HepG2 (cell line): ENCODE measurements around the gene THRA. TPM values are rescaled to one million over a fixed set of nuclear protein-coding genes. Genes with fewer than 3 reads are reported as not detected.
A peak's percentile ranks its signal among the peaks of the same experiment; 100 is the strongest.

Source experiments
- ATAC-seq: fragments of 200-7000 bp; cut with Tn5 transposase; 3 replicates; pipeline ENCODE4 v1.9.1; 2020; ENCODE audit warnings: mild to moderate bottlenecking, moderate library complexity
- BruUV-seq: library from RNA; stranded (reverse); fragments of 400-500 nt; replicated peaks from 2 replicates; lab custom pipeline; 2021; lab: Mats Ljungman, UMichigan
- CTCF ChIA-PET: fragments of 300-600 bp; formaldehyde crosslinking; extraction: SDS; loops from one replicate; lab custom pipeline; 2021; ENCODE audit warnings: low total read pairs, inconsistent platforms, low intra/inter-chr PET ratio; lab: Yijun Ruan, JAX
- POLR2A ChIA-PET: fragments of 350-600 bp; sonication (Branson Sonifier 250); formaldehyde crosslinking; loops from one replicate; lab custom pipeline; 2020; ENCODE audit warnings: antibody characterized with exemption, inconsistent platforms; lab: Yijun Ruan, JAX
- DNase-seq: peaks from one replicate; pipeline ENCODE4 v3.0.0-alpha.2; 2015; ENCODE audit warnings: low spot score
- FAIRE-seq: peaks from 3 replicates; lab custom pipeline; 2011; peaks lifted over from hg19 to GRCh38; lab: Jason Lieb, UNC
- H2AFZ ChIP-seq: one replicate; pipeline ENCODE4 v1.6.1; 2011; ENCODE audit warnings: low read length, inconsistent platforms
- H3K27ac ChIP-seq: fragments of 300-600 bp; 3 replicates; pipeline ENCODE4 v1.8.0; 2011; ENCODE audit warnings: mixed run types, mild to moderate bottlenecking, mixed read lengths, low read length, inconsistent platforms; ENCODE audit not compliant: insufficient read depth; ENCODE audit errors: extremely low read length
- H3K27me3 ChIP-seq, 2 experiments: fragments of 200-600 bp in 1 of 2; 2 replicates in 1 of 2; 3 replicates in 1 of 2; pipeline versions ENCODE4 v1.6.0 to v1.8.0; 2011; ENCODE audit warnings: low read length in 2 of 2, mild to moderate bottlenecking in 2 of 2, moderate library complexity in 2 of 2, inconsistent platforms in 1 of 2; ENCODE audit not compliant: insufficient read depth in 2 of 2, control insufficient read depth in 1 of 2
- H3K36me3 ChIP-seq, 2 experiments: fragments of 200-600 bp in 1 of 2; replicated peaks in 1 of 2; 2 replicates in 1 of 2; 3 replicates in 1 of 2; pipeline versions ENCODE4 v1.5.1 to v1.8.0; 2011; ENCODE audit warnings: low read length in 2 of 2, inconsistent platforms in 1 of 2; ENCODE audit not compliant: insufficient read depth in 2 of 2, control insufficient read depth in 1 of 2
- H3K4me1 ChIP-seq: 2 replicates; pipeline ENCODE4 v1.5.1; 2012; ENCODE audit warnings: low read length, inconsistent platforms; ENCODE audit not compliant: insufficient read depth
- H3K4me2 ChIP-seq: 2 replicates; pipeline ENCODE4 v1.6.0; 2011; ENCODE audit warnings: low read depth, low read length, inconsistent platforms
- H3K4me3 ChIP-seq, 3 experiments: fragments of 200-600 bp in 1 of 3; sonication (generic), shearing (Covaris generic) in 1 of 3; replicated peaks in 1 of 3; 2 replicates each; pipeline ENCODE4 v1.5.1; 2011 to 2016; ENCODE audit warnings: low read length in 3 of 3, inconsistent platforms in 2 of 3, low read depth in 2 of 3, mild to moderate bottlenecking in 2 of 3, control low read depth in 1 of 3, mixed read lengths in 1 of 3; ENCODE audit not compliant: insufficient read depth in 1 of 3
- H3K79me2 ChIP-seq: one replicate; pipeline ENCODE4 v1.6.1; 2011; ENCODE audit warnings: low read length, inconsistent platforms; ENCODE audit not compliant: insufficient read depth
- H3K9ac ChIP-seq: 2 replicates; pipeline ENCODE4 v1.6.0; 2011; ENCODE audit warnings: mild to moderate bottlenecking, low read depth, low read length, inconsistent platforms; ENCODE audit not compliant: insufficient read depth
- H3K9me3 ChIP-seq: 2 replicates; pipeline ENCODE4 v1.5.1; 2012; ENCODE audit warnings: mild to moderate bottlenecking, low read length
- H4K20me1 ChIP-seq: 2 replicates; pipeline ENCODE4 v1.6.0; 2011; ENCODE audit warnings: inconsistent platforms, mild to moderate bottlenecking, low read length, moderate library complexity; ENCODE audit not compliant: insufficient read depth
- HMGXB4 ChIP-seq, 2 experiments: sonication (generic) in 1 of 2; formaldehyde crosslinking in 1 of 2; IDR thresholded peaks; 2 replicates each; pipeline versions ENCODE4 v1.4.0 to v1.6.1; 2018 to 2020; ENCODE audit warnings: missing genetic modification reagents in 2 of 2, borderline replicate concordance in 1 of 2, low read depth in 1 of 2, mild to moderate bottlenecking in 1 of 2, missing biosample characterization in 1 of 2
- ZNF687 ChIP-seq: sonication (generic); formaldehyde crosslinking; IDR thresholded peaks from 2 replicates; pipeline ENCODE4 v1.5.1; 2020; ENCODE audit warnings: mild to moderate bottlenecking, missing genetic modification reagents, moderate library complexity
- WGBS: methylation state at CpG from one replicate; pipeline ENCODE4 v1.1.6; 2017; ENCODE audit warnings: low lambda C conversion rate; 5-methylcytosine and 5-hydroxymethylcytosine counted together
- in situ Hi-C: cut with HindIII; loops from 2 replicates; pipeline ENCODE4 v1.10.0; 2017; ENCODE audit warnings: low pct_unique_long_range_greater_than_20kb; ENCODE audit not compliant: extremely low pct_ligation_motif_present
- intact Hi-C: fragments of 100-400 bp; cut with micrococcal nuclease; formaldehyde crosslinking; loops from one replicate; pipeline ENCODE4 v1.10.0; 2022; ENCODE audit not compliant: unreplicated experiment
- polyA plus RNA-seq, 8 experiments: library from polyadenylated mRNA; depleted of rRNA in 3 of 8; stranded (reverse) in 7 of 8; unstranded in 1 of 8; fragments of >200 nt; fragmentation: Illumina TruSeq in 4 of 8; extraction: Trizol in 4 of 8; gene quantifications; 2 replicates each; pipeline versions ENCODE4 v1.2.1 to v1.2.3, GENCODE V29; 2011 to 2016; ENCODE audit warnings: low read depth in 4 of 8, missing spikeins in 1 of 8, mixed read lengths in 1 of 8; ENCODE audit not compliant: insufficient read depth in 1 of 8
- total RNA-seq, 5 experiments: library from RNA; depleted of rRNA; stranded (reverse); fragments of >200 nt; fragmentation: Illumina TruSeq; extraction: Trizol; gene quantifications; 2 replicates each; pipeline ENCODE4 v1.2.3, GENCODE V29; 2016; ENCODE audit warnings: low read depth in 1 of 5
- TF ChIP-seq, protein P1 (sequence below): IDR thresholded peaks from 2 replicates; pipeline ENCODE4 v1.6.1; 2012; ENCODE audit warnings: inconsistent platforms
- TF ChIP-seq, protein P2 (sequence below): sonication (generic); formaldehyde crosslinking; IDR thresholded peaks from 2 replicates; pipeline ENCODE4 v1.4.0; 2020; ENCODE audit warnings: missing genetic modification reagents

THRA gene
- total and polyA plus RNA-seq, 2 of the 13 experiments (the other 11 are each of a cell fraction or from before 2014, with no cell fraction given), result 8.0 to 9.9 TPM

GRCh38 chr17:40034426-40035161, 28.2 kb upstream of the THRA start:
- no peak overlapping the region for H3K9ac ChIP-seq
- H3K36me3 ChIP-seq, result peaks cover 33 to 59% of the 10 kb centered on the region in 2 experiments; a peak in 4 of 5 replicates
- no TSS peak for BruUV-seq
- 93% methylated on average over 8 of the region's 8 CpGs for WGBS
- no peaks in the 10 kb centered on the region for H4K20me1 ChIP-seq
- H3K4me3 ChIP-seq, result no peak overlapping the region
- peaks cover 12% of the 10 kb centered on the region for H3K4me1 ChIP-seq
- ATAC-seq (no peak), FAIRE-seq (peak; percentile 42), DNase-seq (no peak)
- POLR2A ChIA-PET, result interaction anchor here (1.2 kb wide), 1 partner anchor 52 kb away, joined by 3 read pairs; no protein-coding TSS in a partner anchor
- H3K79me2 ChIP-seq, result no peaks in the 10 kb centered on the region
- TF ChIP-seq, protein P1, sequence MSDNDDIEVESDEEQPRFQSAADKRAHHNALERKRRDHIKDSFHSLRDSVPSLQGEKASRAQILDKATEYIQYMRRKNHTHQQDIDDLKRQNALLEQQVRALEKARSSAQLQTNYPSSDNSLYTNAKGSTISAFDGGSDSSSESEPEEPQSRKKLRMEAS, result no peak
- intact Hi-C loops (no loop called here), in situ Hi-C loops (loop anchor here (5.0 kb wide), 1 partner anchor 53 kb away; no protein-coding TSS in a partner anchor)
- H3K27me3 ChIP-seq, result no peaks in the 10 kb centered on the region
- no peak overlapping the region for H3K4me2 ChIP-seq
- no peak overlapping the region for H3K27ac ChIP-seq
- H3K9me3 ChIP-seq, result no peaks in the 10 kb centered on the region
- H2AFZ ChIP-seq, result no peak overlapping the region
- CTCF ChIA-PET, result interaction anchor here (0.7 to 1.2 kb wide), 2 partner anchors 41 to 51 kb away, joined by 3 to 6 read pairs; no protein-coding TSS in a partner anchor

GRCh38 chr17:40035162-40035559, 27.6 kb upstream of the THRA start:
- Histone ChIP-seq H3K4me3 (no peak overlapping the region), H3K4me1 (peaks cover 12% of the 10 kb centered on the region), H2AFZ (no peak overlapping the region), H3K9me3 (no peaks in the 10 kb centered on the region), H4K20me1 (no peaks in the 10 kb centered on the region), H3K79me2 (no peaks in the 10 kb centered on the region), H3K27me3 (no peaks in the 10 kb centered on the region), H3K4me2 (no peak overlapping the region), H3K27ac (no peak overlapping the region), H3K36me3 (peaks cover 30 to 56% of the 10 kb centered on the region in 2 experiments; a peak in 4 of 5 replicates), H3K9ac (no peak overlapping the region)
- ChIA-PET POLR2A (interaction anchor here (1.2 kb wide), 1 partner anchor 51 kb away, joined by 3 read pairs; no protein-coding TSS in a partner anchor), CTCF (interaction anchor here (0.7 to 1.2 kb wide), 2 partner anchors 41 to 51 kb away, joined by 3 to 6 read pairs; no protein-coding TSS in a partner anchor)
- 67% methylated on average over 10 of the region's 12 CpGs for WGBS
- no TSS peak for BruUV-seq
- in situ Hi-C loops, result loop anchor here (5.0 kb wide), 1 partner anchor 52 kb away; no protein-coding TSS in a partner anchor
- ATAC-seq (peak; percentile 77), DNase-seq (no peak), FAIRE-seq (peak; percentile 71)
- intact Hi-C loops, result no loop called here
- peak; percentile 42; the same call in 1 of the 2 replicates for TF ChIP-seq ZNF687 (CRISPR knock-in tag)
- peak in 1 of 2 experiments; percentile 56; a peak in 1 of 4 replicates for TF ChIP-seq HMGXB4 (CRISPR knock-in tag; IDR thresholded peaks at IDR 0.05; ENCODE audit: borderline replicate concordance in 1 of 2, low read depth in 1 of 2)
- TF ChIP-seq, protein P2, sequence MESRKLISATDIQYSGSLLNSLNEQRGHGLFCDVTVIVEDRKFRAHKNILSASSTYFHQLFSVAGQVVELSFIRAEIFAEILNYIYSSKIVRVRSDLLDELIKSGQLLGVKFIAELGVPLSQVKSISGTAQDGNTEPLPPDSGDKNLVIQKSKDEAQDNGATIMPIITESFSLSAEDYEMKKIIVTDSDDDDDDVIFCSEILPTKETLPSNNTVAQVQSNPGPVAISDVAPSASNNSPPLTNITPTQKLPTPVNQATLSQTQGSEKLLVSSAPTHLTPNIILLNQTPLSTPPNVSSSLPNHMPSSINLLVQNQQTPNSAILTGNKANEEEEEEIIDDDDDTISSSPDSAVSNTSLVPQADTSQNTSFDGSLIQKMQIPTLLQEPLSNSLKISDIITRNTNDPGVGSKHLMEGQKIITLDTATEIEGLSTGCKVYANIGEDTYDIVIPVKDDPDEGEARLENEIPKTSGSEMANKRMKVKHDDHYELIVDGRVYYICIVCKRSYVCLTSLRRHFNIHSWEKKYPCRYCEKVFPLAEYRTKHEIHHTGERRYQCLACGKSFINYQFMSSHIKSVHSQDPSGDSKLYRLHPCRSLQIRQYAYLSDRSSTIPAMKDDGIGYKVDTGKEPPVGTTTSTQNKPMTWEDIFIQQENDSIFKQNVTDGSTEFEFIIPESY (CRISPR knock-in tag), result peak; percentile 98
